Muscle of leg (tissue), 11 donors: Measurements from ENCODE around the gene ACSF2. TPM values are rescaled to one million over a fixed set of nuclear protein-coding genes. Genes with fewer than 3 reads are reported as not detected.

Experiments used
- DNase-seq: peaks from one replicate; pipeline ENCODE4 v3.0.0; 2013
- H3K27ac ChIP-seq: one replicate; pipeline ENCODE4 v1.5.1; 2013; ENCODE audit warnings: mild to moderate bottlenecking, low read length, control low read depth
- H3K27me3 ChIP-seq: one replicate; pipeline ENCODE4 v1.6.1; 2013; ENCODE audit warnings: low read length; ENCODE audit not compliant: control insufficient read depth, insufficient read depth
- H3K36me3 ChIP-seq: one replicate; pipeline ENCODE4 v1.6.1; 2013; ENCODE audit warnings: low read length; ENCODE audit not compliant: control insufficient read depth, insufficient read depth
- H3K4me1 ChIP-seq: one replicate; pipeline ENCODE4 v1.6.1; 2013; ENCODE audit warnings: low read length; ENCODE audit not compliant: control insufficient read depth, insufficient read depth
- H3K4me3 ChIP-seq: one replicate; pipeline ENCODE4 v1.5.1; 2013; ENCODE audit warnings: low read length, control low read depth
- H3K9me3 ChIP-seq: replicated peaks from 2 replicates; pipeline ENCODE4 v1.6.1; 2013; ENCODE audit warnings: low read depth, low read length; ENCODE audit not compliant: control insufficient read depth
- WGBS: methylation state at CpG from one replicate; pipeline ENCODE4 v1.1.5; 2013; ENCODE audit warnings: missing lambda C conversion rate; ENCODE audit not compliant: insufficient coverage; 5-methylcytosine and 5-hydroxymethylcytosine counted together
- polyA plus RNA-seq, 8 donors: library from polyadenylated mRNA; unstranded; fragments of 120-200 nt; gene quantifications; one replicate each; pipeline versions ENCODE4 v1.2.1 to v1.2.3, GENCODE V29; 2013; ENCODE audit warnings: inconsistent platforms in 1 of 8, low replicate concordance in 1 of 8; ENCODE audit not compliant: insufficient read length in 8 of 8, insufficient read depth in 1 of 8
- total RNA-seq: library from RNA; stranded (reverse); fragments of 120-200 nt; gene quantifications from one replicate; pipeline ENCODE4 v1.2.4, GENCODE V29; 2013

Gene ACSF2
- total and polyA plus RNA-seq, 9 donors: 60.4 to 81.6 (median 65.8) TPM

DNA sequence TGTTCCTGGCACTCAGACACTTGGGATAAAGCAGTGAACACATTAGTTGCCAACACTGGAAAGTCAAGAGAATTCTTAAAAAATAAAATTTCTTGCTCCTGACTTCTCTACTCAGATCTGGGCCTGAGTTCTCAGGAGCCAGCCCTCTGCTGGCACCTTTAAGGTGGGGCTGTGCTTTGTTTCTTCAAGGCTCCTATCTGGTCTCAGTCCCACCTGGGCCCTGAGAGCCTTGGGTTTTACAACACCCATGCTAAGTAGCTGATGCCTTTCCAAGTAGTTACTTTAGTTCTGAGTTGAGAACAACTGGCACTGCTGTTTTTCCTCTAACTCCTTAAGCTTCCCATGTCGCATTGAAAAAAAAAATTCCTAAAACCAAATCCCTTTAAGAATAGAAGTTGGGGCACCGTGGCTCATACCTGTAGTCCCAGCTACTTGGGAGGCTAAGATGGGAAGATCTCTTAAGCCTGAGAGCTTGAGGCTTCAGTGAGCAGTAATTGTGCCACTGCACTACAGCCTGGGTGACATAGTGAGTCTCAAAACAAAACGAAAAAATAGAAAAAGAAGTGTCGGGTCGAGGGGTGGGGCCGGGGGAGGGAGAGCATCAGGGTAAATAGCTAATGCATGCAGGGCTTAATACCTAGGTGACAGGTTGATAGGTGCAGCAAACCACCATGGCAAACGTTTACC, 26.1 kb downstream of the ACSF2 start:
- H3K4me3 ChIP-seq: no peak overlapping the region
- WGBS: 58% methylated on average over 2 of the region's 7 CpGs
- no peak for DNase-seq
- H3K4me1 ChIP-seq: no peaks in the 10 kb centered on the region
- H3K36me3 ChIP-seq: peaks cover 2% of the 10 kb centered on the region
- H3K27ac ChIP-seq: no peak overlapping the region
- no peaks in the 10 kb centered on the region for H3K9me3 ChIP-seq
- no peaks in the 10 kb centered on the region for H3K27me3 ChIP-seq

DNA sequence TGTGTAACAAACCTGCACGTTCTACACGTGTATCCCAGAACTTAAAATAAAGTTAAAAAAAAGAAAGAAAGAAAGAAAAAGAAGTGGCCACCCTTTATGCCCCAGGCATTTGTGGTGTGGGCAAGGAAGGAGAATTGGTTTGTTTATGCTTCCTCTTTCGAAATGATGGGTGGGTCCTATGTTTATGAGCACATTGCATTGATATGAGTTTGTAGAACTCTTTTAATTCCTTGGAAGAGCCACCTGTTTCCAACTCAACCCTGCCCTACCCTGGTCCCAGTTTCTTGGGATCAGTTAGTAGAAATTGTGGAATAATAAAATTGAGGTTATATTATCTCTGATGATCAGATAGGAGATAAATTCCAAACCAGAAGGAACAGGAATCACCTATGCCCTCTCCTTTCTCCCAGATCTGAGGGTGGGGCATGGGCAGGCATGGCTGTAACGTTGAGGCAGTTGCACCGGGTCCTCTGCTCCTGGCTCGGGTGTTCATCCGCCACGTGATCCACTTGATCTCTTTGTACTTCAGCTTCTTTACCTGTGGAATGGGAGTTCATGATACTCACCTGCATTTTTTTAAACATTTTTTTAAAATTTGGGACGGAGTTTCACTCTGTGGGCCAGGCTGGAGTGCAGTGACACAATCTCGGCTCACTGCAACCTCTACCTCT, 26.7 kb downstream of the ACSF2 start:
- H3K36me3 ChIP-seq: peaks cover 2% of the 10 kb centered on the region
- H3K27me3 ChIP-seq: no peaks in the 10 kb centered on the region
- no peak overlapping the region for H3K27ac ChIP-seq
- no peak for DNase-seq
- WGBS: 86% methylated on average over 4 of the region's 10 CpGs
- no peak overlapping the region for H3K4me3 ChIP-seq
- no peaks in the 10 kb centered on the region for H3K4me1 ChIP-seq
- no peaks in the 10 kb centered on the region for H3K9me3 ChIP-seq

DNA sequence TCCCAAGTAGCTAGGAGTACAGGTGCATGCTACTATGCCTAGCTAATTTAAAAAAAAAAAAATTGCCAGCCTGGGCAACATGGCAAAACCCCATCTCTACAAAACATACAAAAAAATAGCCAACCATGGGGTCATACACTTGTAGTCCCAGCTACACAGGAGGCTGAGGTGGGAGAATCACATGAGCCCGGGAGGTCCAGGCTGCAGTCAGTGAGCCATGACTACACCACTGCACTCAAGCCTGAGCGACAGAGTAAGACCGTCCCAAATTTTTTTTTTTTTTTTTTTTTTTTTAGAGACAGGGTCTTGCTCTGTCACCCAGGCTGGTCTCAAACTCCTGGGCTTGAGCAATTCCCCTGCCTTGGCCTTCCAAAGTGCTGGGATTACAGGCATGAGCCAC, 27.9 kb downstream of the ACSF2 start:
- WGBS: 80% methylated on average over 2 of the region's 3 CpGs

DNA sequence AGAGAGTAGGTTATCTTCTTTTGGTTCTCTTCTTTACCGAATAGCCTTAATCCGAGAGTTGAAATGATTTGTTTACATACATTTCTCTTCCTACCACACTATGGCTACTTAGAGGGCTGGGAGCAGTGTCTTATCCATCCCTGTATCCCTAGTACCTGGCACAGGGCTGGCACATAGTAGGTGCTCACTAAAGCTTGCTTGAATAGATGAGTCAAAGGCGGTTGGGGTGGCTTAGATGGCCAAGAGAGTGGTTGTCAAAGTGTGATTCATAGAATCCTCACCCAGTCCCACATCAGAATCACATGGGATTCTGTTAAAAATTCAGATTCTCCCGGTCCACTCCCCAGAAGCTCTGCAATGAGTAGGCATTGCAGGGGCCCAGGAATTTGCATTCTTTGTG, 31.6 kb downstream of the ACSF2 start:
- H3K9me3 ChIP-seq: no peaks in the 10 kb centered on the region
- no peak overlapping the region for H3K4me3 ChIP-seq
- DNase-seq: no peak
- peaks cover 6% of the 10 kb centered on the region for H3K4me1 ChIP-seq
- no peaks in the 10 kb centered on the region for H3K27me3 ChIP-seq
- no peak overlapping the region for H3K27ac ChIP-seq
- peaks cover 4% of the 10 kb centered on the region for H3K36me3 ChIP-seq
- 100% methylated on average over 1 of the region's 4 CpGs for WGBS

More for the DNA sequence above, 27.9 kb downstream of the ACSF2 start:
- H3K9me3 ChIP-seq: no peaks in the 10 kb centered on the region
- H3K4me3 ChIP-seq: no peak overlapping the region
- H3K4me1 ChIP-seq: no peaks in the 10 kb centered on the region
- H3K27me3 ChIP-seq: no peaks in the 10 kb centered on the region
- H3K27ac ChIP-seq: no peak overlapping the region
- no peak for DNase-seq
- peaks cover 2% of the 10 kb centered on the region for H3K36me3 ChIP-seq

DNA sequence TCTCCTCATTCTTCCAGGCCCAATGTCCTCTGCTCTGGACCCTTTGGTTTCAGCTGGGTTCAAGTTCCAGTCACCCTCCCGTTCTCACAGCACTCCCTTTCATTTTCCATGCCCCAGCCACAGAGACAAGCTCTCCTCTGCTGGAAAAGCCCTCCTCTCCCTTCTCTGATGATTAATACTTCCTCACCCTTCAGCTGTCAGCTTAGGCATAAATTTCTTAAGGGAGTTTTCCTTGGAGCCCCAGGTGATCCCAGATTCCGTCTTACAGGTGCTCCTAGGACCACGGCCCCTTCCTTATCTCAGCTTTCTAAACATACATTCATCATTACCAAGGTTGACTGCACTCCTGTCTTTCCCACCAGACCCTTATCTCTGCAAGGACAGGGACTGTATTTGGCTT, 32.3 kb downstream of the ACSF2 start:
- H3K4me3 ChIP-seq: no peak overlapping the region
- no peaks in the 10 kb centered on the region for H3K9me3 ChIP-seq
- no peaks in the 10 kb centered on the region for H3K27me3 ChIP-seq
- no peak overlapping the region for H3K27ac ChIP-seq
- WGBS: 83% methylated on average over 1 of the region's 3 CpGs
- DNase-seq: no peak
- H3K36me3 ChIP-seq: peaks cover 4% of the 10 kb centered on the region
- H3K4me1 ChIP-seq: peaks cover 8% of the 10 kb centered on the region

DNA sequence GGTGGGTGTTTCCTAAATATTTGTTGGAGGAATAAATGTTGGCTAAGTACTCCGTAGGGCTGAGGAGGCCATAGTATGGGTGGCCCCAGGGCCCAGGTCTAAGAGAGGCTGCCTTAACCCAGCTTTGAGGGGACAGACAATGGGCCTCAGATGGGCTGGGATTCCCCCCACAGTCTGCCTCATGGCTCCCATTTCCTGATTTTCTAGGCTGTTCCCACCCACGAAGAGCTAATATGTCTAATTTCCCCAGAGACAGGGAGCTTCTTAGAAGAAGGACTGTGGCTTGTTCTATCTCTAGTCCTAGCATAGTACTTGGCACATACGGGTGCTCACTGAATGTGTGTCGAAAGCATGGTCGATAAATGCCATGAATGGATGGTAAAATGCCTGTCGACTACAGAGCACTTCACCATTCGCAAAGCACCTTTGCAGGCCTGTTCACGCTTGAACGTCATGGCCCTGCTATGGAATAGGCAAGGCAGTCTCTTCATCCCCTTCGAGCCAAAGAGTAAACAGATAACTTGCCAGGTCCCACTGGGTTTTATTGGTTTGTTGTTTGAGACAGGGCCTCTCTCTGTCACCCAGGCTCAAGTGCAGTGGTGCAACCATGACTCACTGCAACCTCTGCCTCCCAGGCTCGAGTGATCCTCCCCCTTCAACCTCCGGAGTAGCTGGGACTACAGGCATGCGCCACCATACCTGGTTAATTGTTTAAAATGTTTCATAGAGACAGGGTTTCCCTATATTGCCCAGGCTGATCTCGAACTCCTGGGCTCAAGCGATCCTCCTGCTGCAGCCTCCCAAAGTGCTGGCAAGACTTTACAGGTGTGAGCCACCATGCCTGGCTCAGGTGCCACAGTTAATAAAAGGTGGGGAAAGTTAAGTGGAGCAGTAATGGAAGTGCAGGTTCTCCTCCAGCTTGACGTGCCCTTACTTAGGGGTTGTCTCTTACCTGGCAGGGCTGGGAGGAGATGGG, 33.0 kb downstream of the ACSF2 start:
- no peak for DNase-seq
- WGBS: 84% methylated on average over 12 of the region's 16 CpGs
- H3K27ac ChIP-seq: no peak overlapping the region

DNA sequence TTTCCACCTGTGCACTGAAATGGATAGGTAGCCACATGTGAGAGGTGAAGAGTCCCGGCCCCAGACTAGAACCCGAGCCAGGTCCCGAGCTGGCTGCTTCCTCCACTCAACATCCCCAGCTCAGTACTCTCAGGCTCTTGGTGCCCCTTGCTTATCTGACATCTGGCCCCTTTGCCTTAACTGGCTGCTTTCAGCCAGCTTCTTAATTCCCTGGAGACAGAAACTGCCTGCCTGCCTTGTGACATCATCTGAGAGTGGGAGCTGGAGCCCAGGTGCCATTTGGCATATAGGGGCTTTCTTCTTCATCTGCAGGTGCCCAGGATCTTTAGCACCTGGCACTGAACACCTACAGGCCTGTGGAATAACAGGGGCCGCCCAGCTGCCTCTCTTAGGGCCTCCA, 33.7 kb downstream of the ACSF2 start:
- peaks cover 4% of the 10 kb centered on the region for H3K36me3 ChIP-seq
- no peaks in the 10 kb centered on the region for H3K9me3 ChIP-seq
- H3K27me3 ChIP-seq: no peaks in the 10 kb centered on the region
- no peak overlapping the region for H3K4me3 ChIP-seq
- H3K27ac ChIP-seq: no peak overlapping the region
- 89% methylated on average over 1 of the region's 4 CpGs for WGBS
- DNase-seq: no peak
- H3K4me1 ChIP-seq: peaks cover 8% of the 10 kb centered on the region

More for the DNA sequence above, 33.0 kb downstream of the ACSF2 start:
- H3K9me3 ChIP-seq: no peaks in the 10 kb centered on the region
- no peak overlapping the region for H3K4me3 ChIP-seq
- peaks cover 8% of the 10 kb centered on the region for H3K4me1 ChIP-seq
- peaks cover 4% of the 10 kb centered on the region for H3K36me3 ChIP-seq
- H3K27me3 ChIP-seq: no peaks in the 10 kb centered on the region

DNA sequence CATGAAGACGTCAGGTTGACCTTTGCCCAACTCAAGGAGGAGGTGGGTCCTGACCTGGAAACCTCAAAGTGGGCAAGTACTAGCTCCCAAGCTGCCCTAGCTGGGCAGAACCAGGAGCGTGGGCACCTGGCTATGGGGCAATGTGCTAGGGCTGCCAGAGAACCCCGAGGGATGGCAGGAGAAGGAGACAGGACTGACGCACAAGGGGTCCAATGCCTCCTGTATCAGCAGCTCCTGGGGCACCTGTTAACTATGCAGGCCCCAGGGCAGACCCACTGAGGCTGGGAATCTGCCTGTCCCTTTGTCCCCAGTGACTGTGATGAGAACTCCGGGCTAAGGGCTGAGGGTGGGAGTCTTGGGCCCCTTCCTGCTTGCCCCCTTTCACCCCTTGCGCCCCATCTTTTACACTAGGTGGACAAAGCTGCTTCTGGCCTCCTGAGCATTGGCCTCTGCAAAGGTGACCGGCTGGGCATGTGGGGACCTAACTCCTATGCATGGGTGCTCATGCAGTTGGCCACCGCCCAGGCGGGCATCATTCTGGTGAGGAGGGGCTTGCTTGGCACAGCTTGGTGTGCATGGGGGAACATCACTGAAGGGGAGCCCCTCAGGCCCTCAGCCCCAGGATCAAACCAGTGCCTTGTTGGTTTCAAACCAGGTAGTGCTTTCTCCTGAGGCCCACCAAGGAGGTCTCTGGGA, 35.0 kb downstream of the ACSF2 start:
- Histone ChIP-seq H3K4me3 (no peak overlapping the region), H3K9me3 (no peaks in the 10 kb centered on the region), H3K27me3 (no peaks in the 10 kb centered on the region), H3K4me1 (peaks cover 8% of the 10 kb centered on the region), H3K27ac (no peak overlapping the region), H3K36me3 (peaks cover 4% of the 10 kb centered on the region)
- WGBS: 81% methylated on average over 7 of the region's 9 CpGs
- no peak for DNase-seq

DNA sequence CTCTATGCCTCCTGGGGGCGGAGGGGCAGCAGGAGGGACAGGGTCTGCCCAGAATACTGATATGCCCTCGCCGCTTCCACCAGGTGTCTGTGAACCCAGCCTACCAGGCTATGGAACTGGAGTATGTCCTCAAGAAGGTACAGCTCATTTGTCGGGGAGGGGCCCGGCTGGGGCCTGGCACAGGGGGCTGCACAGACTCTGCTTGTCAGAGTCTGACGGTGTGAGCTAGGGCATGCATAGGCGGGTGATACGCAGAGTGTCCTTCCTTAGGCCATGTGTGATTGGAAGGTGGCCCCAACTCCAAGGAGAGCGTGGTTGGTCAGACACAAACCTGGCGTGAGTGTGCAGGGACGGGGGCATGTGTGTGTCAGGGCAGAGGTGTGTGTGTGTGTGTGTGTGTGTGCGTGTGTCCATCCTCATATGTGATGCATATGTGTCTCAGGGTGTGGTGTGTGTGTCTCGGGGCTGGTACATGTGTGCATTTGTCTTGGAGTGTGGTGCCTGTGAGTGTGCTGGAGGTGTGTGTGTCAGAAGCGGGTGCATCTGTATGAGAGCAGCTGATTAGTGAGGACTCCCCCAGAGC, 35.6 kb downstream of the ACSF2 start:
- WGBS: 91% methylated on average over 13 of the region's 14 CpGs
- Histone ChIP-seq H3K27ac (no peak overlapping the region), H3K4me1 (peaks cover 8% of the 10 kb centered on the region), H3K9me3 (no peaks in the 10 kb centered on the region), H3K36me3 (peaks cover 3% of the 10 kb centered on the region), H3K27me3 (peaks cover under 1% of the 10 kb centered on the region), H3K4me3 (no peak overlapping the region)
- no peak for DNase-seq
